Measurements from ENCODE around the gene TARS2. TPM values are rescaled to one million over a fixed set of nuclear protein-coding genes. Genes with fewer than 3 reads are reported as not detected.

Gene TARS2
- total RNA-seq, 1 donor from 2014 or later: 38.7 TPM

GRCh38 chr1:150484431-150484830, 2.8 kb upstream of the TARS2 start:
- Mint-ChIP-seq H3K27ac (ENCODE audit: unreplicated experiment) (no peak overlapping the region), H3K4me3 (ENCODE audit: unreplicated experiment) (no peak overlapping the region), H3K4me1 (ENCODE audit: low read depth, unreplicated experiment) (peaks cover 2% of the 10 kb centered on the region), H3K27me3 (ENCODE audit: unreplicated experiment) (peaks cover 3% of the 10 kb centered on the region), H3K36me3 (ENCODE audit: unreplicated experiment) (no peaks in the 10 kb centered on the region), H3K9me3 (ENCODE audit: unreplicated experiment) (peaks cover 3% of the 10 kb centered on the region)
- DNase-seq: no peak
- TF ChIP-seq CTCF (IDR thresholded peaks at IDR 0.05; ENCODE audit: partially characterized antibody, unreplicated experiment): no peak

GRCh38 chr1:150484861-150485260, 2.4 kb upstream of the TARS2 start:
- H3K36me3 Mint-ChIP-seq (ENCODE audit: unreplicated experiment): no peaks in the 10 kb centered on the region
- TF ChIP-seq CTCF (IDR thresholded peaks at IDR 0.05; ENCODE audit: partially characterized antibody, unreplicated experiment): no peak
- H3K27ac Mint-ChIP-seq (ENCODE audit: unreplicated experiment): no peak overlapping the region
- no peak for DNase-seq
- peaks cover 2% of the 10 kb centered on the region for H3K4me1 Mint-ChIP-seq (ENCODE audit: low read depth, unreplicated experiment)
- peaks cover 3% of the 10 kb centered on the region for H3K27me3 Mint-ChIP-seq (ENCODE audit: unreplicated experiment)
- H3K9me3 Mint-ChIP-seq (ENCODE audit: unreplicated experiment): peaks cover 3% of the 10 kb centered on the region
- H3K4me3 Mint-ChIP-seq (ENCODE audit: unreplicated experiment): no peak overlapping the region

- Mint-ChIP-seq H3K4me3 (ENCODE audit: unreplicated experiment) (peak overlapping the region; percentile 98), H3K36me3 (ENCODE audit: unreplicated experiment) (peaks cover 4% of the 10 kb centered on the region), H3K27ac (ENCODE audit: unreplicated experiment) (peak overlapping the region; percentile 92), H3K4me1 (ENCODE audit: low read depth, unreplicated experiment) (peaks cover 2% of the 10 kb centered on the region), H3K9me3 (ENCODE audit: unreplicated experiment) (peaks cover 3% of the 10 kb centered on the region), H3K27me3 (ENCODE audit: unreplicated experiment) (peaks cover 3% of the 10 kb centered on the region)
- no peak for DNase-seq
- TF ChIP-seq CTCF (IDR thresholded peaks at IDR 0.05; ENCODE audit: partially characterized antibody, unreplicated experiment): no peak
These were observed 520 bp downstream of the TARS2 start for GRCh38 chr1:150487763-150488115.

GRCh38 chr1:150493175-150493574, 6.0 kb downstream of the TARS2 start:
- H3K4me1 Mint-ChIP-seq (ENCODE audit: low read depth, unreplicated experiment): no peaks in the 10 kb centered on the region

GRCh38 chr1:150498342-150498741, 11.1 kb downstream of the TARS2 start:
- no peak for TF ChIP-seq CTCF (IDR thresholded peaks at IDR 0.05; ENCODE audit: partially characterized antibody, unreplicated experiment)
- Mint-ChIP-seq H3K27ac (ENCODE audit: unreplicated experiment) (no peak overlapping the region), H3K27me3 (ENCODE audit: unreplicated experiment) (no peaks in the 10 kb centered on the region), H3K4me3 (ENCODE audit: unreplicated experiment) (no peak overlapping the region), H3K36me3 (ENCODE audit: unreplicated experiment) (peaks cover 4% of the 10 kb centered on the region), H3K4me1 (ENCODE audit: low read depth, unreplicated experiment) (no peaks in the 10 kb centered on the region), H3K9me3 (ENCODE audit: unreplicated experiment) (peaks cover 2% of the 10 kb centered on the region)
- DNase-seq: no peak

More at GRCh38 chr1:150493175-150493574, 6.0 kb downstream of the TARS2 start:
- H3K4me3 Mint-ChIP-seq (ENCODE audit: unreplicated experiment): no peak overlapping the region
- no peak for DNase-seq
- H3K9me3 Mint-ChIP-seq (ENCODE audit: unreplicated experiment): peaks cover 4% of the 10 kb centered on the region
- peaks cover 4% of the 10 kb centered on the region for H3K36me3 Mint-ChIP-seq (ENCODE audit: unreplicated experiment)
- no peaks in the 10 kb centered on the region for H3K27me3 Mint-ChIP-seq (ENCODE audit: unreplicated experiment)
- no peak overlapping the region for H3K27ac Mint-ChIP-seq (ENCODE audit: unreplicated experiment)
- TF ChIP-seq CTCF (IDR thresholded peaks at IDR 0.05; ENCODE audit: partially characterized antibody, unreplicated experiment): no peak

Measured in glutamatergic neuron (in vitro differentiated cells).